Fibroblast of lung (primary cell): ENCODE measurements around the gene NELFB. TPM values are rescaled to one million over a fixed set of nuclear protein-coding genes. Genes with fewer than 3 reads are reported as not detected.

ENCODE experiments used
- DNase-seq, 2 donors: peaks; one replicate each; pipeline versions ENCODE4 v3.0.0 to v3.0.0-alpha.2; 2010; ENCODE audit warnings: low read depth in 2 of 2
- H2AFZ ChIP-seq: 2 replicates; pipeline ENCODE4 v1.5.1; 2012; ENCODE audit warnings: low read length, control low read depth, inconsistent platforms
- H3K27ac ChIP-seq: 2 replicates; pipeline ENCODE4 v1.5.1; 2011; ENCODE audit warnings: low read length, control low read depth; ENCODE audit not compliant: insufficient read depth
- H3K27me3 ChIP-seq: 2 replicates; pipeline ENCODE4 v1.5.1; 2011; ENCODE audit warnings: mild to moderate bottlenecking, low read length; ENCODE audit not compliant: control insufficient read depth, insufficient read depth
- H3K36me3 ChIP-seq: 2 replicates; pipeline ENCODE4 v1.5.1; 2011; ENCODE audit warnings: low read length; ENCODE audit not compliant: control insufficient read depth, insufficient read depth
- H3K4me1 ChIP-seq: 2 replicates; pipeline ENCODE4 v1.5.1; 2011; ENCODE audit warnings: low read length; ENCODE audit not compliant: control insufficient read depth, insufficient read depth; ENCODE audit errors: extremely low read depth
- H3K4me2 ChIP-seq: 2 replicates; pipeline ENCODE4 v1.5.1; 2011; ENCODE audit warnings: low read length, control low read depth; ENCODE audit not compliant: insufficient read depth; ENCODE audit errors: extremely low read depth
- H3K4me3 ChIP-seq, 4 experiments: fragments of 200-600 bp in 1 of 4; sonication (generic) in 1 of 4; replicated peaks in 1 of 4; 2 replicates each; pipeline ENCODE4 v1.5.1; 2011 to 2016; ENCODE audit warnings: low read length in 4 of 4, low read depth in 3 of 4, mild to moderate bottlenecking in 3 of 4, control low read depth in 2 of 4, inconsistent platforms in 1 of 4, mixed read lengths in 1 of 4; ENCODE audit not compliant: insufficient read depth in 1 of 4; ENCODE audit errors: control extremely low read depth in 1 of 4
- H3K79me2 ChIP-seq: 2 replicates; pipeline ENCODE4 v1.5.1; 2012; ENCODE audit warnings: mild to moderate bottlenecking, low read length, inconsistent platforms; ENCODE audit not compliant: control insufficient read depth, insufficient read depth
- H3K9ac ChIP-seq: 2 replicates; pipeline ENCODE4 v1.5.1; 2011; ENCODE audit warnings: mild to moderate bottlenecking, low read length, control low read depth; ENCODE audit not compliant: insufficient read depth
- H3K9me3 ChIP-seq: 2 replicates; pipeline ENCODE4 v1.5.1; 2012; ENCODE audit warnings: low read depth, low read length; ENCODE audit not compliant: control insufficient read depth, insufficient read depth
- H4K20me1 ChIP-seq: 2 replicates; pipeline ENCODE4 v1.5.1; 2011; ENCODE audit warnings: low read length; ENCODE audit not compliant: control insufficient read depth, insufficient read depth; ENCODE audit errors: extremely low read depth
- EZH2 ChIP-seq: IDR thresholded peaks from 2 replicates; pipeline ENCODE4 v1.5.1; 2012; ENCODE audit warnings: low read length, control low read depth, mild to moderate bottlenecking; ENCODE audit errors: missing control alignments
- polyA plus RNA-seq, 2 donors: library from polyadenylated mRNA; depleted of rRNA in 1 of 2; stranded (reverse) in 1 of 2; unstranded in 1 of 2; fragments of >200 nt; gene quantifications; 2 replicates each; pipeline ENCODE4 v1.2.1, GENCODE V29; 2011 to 2012; ENCODE audit warnings: missing spikeins in 1 of 2
- total RNA-seq: library from RNA; depleted of rRNA; stranded (reverse); fragments of >200 nt; gene quantifications from 2 replicates; pipeline ENCODE4 v1.2.1, GENCODE V29; 2014
- TF ChIP-seq, protein P1 (sequence below), 2 donors: IDR thresholded peaks in 1 of 2; conservative IDR thresholded peaks in 1 of 2; 1 replicate in 1 of 2; 2 replicates in 1 of 2; pipeline ENCODE4 v1.5.1; 2011 to 2012; ENCODE audit warnings: low read length in 2 of 2, control low read depth in 1 of 2, inconsistent platforms in 1 of 2, low read depth in 1 of 2, mild to moderate bottlenecking in 1 of 2

NELFB gene
- total and polyA plus RNA-seq, 2 donors (not counting 1 experiment from before 2014, with no cell fraction given) = 23.5 to 50.0 TPM

DNA sequence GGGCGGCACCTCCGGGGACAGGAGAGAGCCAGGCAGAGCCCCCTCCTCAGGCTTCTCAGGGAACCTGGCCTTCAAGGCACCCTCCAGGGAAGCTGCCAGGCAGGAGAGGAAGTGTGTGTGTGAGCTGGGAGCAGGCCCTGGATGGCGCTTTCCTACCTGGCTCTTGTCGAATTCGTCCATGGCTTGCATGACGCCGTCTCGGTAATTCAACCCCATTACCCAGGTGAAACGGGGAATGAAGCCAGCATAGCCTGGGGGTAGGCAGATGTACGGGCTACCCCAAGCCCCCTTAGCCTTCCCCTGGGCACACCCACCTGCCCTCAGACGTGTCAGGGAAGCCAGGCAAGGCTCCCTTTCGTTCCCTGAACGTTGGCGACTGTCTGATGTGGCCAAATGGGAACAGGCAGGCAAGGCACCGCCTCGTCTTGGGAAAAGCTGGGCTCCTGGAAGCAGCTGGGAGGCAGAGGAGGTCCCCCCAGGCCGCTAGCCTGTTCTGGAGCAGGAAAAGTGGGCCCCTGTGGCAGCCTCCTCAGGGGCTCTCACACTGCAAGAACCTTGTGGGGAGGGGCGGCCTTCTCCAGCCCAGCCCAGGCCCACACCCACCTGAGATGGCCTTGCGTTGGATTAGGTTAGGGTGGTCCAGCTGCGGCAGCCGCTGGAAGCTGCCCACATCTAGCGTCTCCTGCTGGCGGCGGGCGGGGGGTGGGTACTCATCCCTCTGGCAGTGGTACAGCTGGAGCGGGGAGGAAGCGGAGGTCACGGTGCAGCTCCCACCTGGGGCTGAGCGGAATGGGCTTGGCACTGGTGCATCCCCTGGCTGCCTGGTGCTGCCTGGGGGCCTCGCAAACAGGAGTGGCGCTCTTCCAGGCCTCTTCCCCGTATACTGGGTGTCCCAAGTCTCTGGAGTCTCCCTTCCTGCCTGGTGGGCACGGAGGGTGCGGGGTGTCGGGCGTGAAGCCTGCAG, 10.4 kb upstream of the NELFB start:
- no peaks in the 10 kb centered on the region for H3K27me3 ChIP-seq
- H2AFZ ChIP-seq = no peak overlapping the region
- H3K4me1 ChIP-seq = peaks cover 4% of the 10 kb centered on the region
- peaks cover 25% of the 10 kb centered on the region for H3K79me2 ChIP-seq
- H3K9me3 ChIP-seq = no peaks in the 10 kb centered on the region
- no peak for DNase-seq
- no peak overlapping the region for H3K9ac ChIP-seq
- H3K36me3 ChIP-seq = peaks cover 18% of the 10 kb centered on the region
- H3K27ac ChIP-seq = no peak overlapping the region
- H4K20me1 ChIP-seq = no peaks in the 10 kb centered on the region
- no peak overlapping the region for H3K4me2 ChIP-seq
- no peak for TF ChIP-seq EZH2
- TF ChIP-seq, protein P1, sequence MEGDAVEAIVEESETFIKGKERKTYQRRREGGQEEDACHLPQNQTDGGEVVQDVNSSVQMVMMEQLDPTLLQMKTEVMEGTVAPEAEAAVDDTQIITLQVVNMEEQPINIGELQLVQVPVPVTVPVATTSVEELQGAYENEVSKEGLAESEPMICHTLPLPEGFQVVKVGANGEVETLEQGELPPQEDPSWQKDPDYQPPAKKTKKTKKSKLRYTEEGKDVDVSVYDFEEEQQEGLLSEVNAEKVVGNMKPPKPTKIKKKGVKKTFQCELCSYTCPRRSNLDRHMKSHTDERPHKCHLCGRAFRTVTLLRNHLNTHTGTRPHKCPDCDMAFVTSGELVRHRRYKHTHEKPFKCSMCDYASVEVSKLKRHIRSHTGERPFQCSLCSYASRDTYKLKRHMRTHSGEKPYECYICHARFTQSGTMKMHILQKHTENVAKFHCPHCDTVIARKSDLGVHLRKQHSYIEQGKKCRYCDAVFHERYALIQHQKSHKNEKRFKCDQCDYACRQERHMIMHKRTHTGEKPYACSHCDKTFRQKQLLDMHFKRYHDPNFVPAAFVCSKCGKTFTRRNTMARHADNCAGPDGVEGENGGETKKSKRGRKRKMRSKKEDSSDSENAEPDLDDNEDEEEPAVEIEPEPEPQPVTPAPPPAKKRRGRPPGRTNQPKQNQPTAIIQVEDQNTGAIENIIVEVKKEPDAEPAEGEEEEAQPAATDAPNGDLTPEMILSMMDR (conservative IDR thresholded peaks at IDR 0.05 in 1 of 2, IDR thresholded peaks at IDR 0.05 in 1 of 2; ENCODE audit: low read depth in 1 of 2, low read length in 2 of 2) = no peak
- no peak overlapping the region for H3K4me3 ChIP-seq

DNA sequence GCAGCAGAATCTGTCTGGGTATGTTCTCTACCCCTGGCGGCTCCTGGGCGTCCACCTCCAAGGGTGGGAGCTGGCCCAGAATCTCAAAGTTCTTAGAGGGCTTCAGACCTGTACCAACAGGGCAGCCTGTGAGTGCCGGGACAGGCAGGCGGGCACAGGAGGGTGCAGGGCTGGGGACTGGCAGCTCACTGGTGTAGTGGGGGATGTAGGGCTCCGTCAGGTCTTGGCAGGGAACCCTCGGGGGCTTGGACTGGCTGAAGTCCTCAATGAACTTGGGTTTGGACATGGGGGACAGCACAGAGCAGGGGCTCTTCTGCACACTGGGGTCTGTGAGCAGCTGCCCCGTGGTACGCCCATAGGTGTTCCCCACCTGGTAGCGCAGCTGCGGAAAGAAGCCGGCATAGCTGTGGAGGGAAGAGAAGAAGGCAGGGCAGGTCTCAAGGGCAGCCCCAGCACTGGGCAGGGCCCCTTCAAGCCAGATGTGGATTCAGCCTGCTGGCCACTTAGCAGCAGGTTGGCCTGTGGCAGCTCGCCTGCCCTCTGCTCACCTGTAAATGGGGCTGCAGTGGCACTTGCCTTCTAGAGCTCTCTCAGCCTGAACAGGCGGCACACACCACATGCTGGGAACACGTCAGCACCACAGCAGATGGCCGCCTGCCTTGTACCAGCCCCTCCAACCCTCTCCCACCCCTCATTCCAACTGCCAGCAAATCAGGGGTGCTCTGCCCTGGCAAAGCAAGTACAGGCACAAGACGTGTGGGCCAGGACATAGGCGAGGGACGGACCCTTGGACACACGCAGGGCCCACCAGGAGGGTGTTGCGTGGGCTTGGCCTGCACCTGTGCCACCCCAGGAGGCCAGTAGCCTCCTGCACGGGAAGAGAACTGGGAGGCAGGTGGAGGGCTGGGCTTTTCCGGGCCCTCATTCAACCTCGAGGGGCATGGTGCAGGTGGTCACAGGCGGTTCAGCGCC, 9.4 kb upstream of the NELFB start:
- peaks cover 25% of the 10 kb centered on the region for H3K79me2 ChIP-seq
- DNase-seq = no peak
- H3K4me3 ChIP-seq = no peak overlapping the region
- peaks cover 18% of the 10 kb centered on the region for H3K36me3 ChIP-seq
- H3K4me1 ChIP-seq = peaks cover 4% of the 10 kb centered on the region
- H2AFZ ChIP-seq = no peak overlapping the region
- H3K9ac ChIP-seq = no peak overlapping the region
- H4K20me1 ChIP-seq = no peaks in the 10 kb centered on the region
- TF ChIP-seq, protein P1 (conservative IDR thresholded peaks at IDR 0.05 in 1 of 2, IDR thresholded peaks at IDR 0.05 in 1 of 2; ENCODE audit: low read depth in 1 of 2, low read length in 2 of 2) = no peak
- TF ChIP-seq EZH2 = no peak
- H3K9me3 ChIP-seq = no peaks in the 10 kb centered on the region
- no peaks in the 10 kb centered on the region for H3K27me3 ChIP-seq
- no peak overlapping the region for H3K4me2 ChIP-seq
- H3K27ac ChIP-seq = no peak overlapping the region
